HepG2 (cell line): ENCODE data around the gene KRT24. TPM values are rescaled to one million over a fixed set of nuclear protein-coding genes. Genes with fewer than 3 reads are reported as not detected.

Source experiments
- ATAC-seq: fragments of 200-7000 bp; cut with Tn5 transposase; 3 replicates; pipeline ENCODE4 v1.9.1; 2020; ENCODE audit warnings: mild to moderate bottlenecking, moderate library complexity
- BruUV-seq: library from RNA; stranded (reverse); fragments of 400-500 nt; replicated peaks from 2 replicates; lab custom pipeline; 2021; lab: Mats Ljungman, UMichigan
- CTCF ChIA-PET: fragments of 300-600 bp; formaldehyde crosslinking; extraction: SDS; loops from one replicate; lab custom pipeline; 2021; ENCODE audit warnings: low total read pairs, inconsistent platforms, low intra/inter-chr PET ratio; lab: Yijun Ruan, JAX
- POLR2A ChIA-PET: fragments of 350-600 bp; sonication (Branson Sonifier 250); formaldehyde crosslinking; loops from one replicate; lab custom pipeline; 2020; ENCODE audit warnings: antibody characterized with exemption, inconsistent platforms; lab: Yijun Ruan, JAX
- DNase-seq: peaks from one replicate; pipeline ENCODE4 v3.0.0-alpha.2; 2015; ENCODE audit warnings: low spot score
- FAIRE-seq: peaks from 3 replicates; lab custom pipeline; 2011; peaks lifted over from hg19 to GRCh38; lab: Jason Lieb, UNC
- H2AFZ ChIP-seq: one replicate; pipeline ENCODE4 v1.6.1; 2011; ENCODE audit warnings: low read length, inconsistent platforms
- H3K27ac ChIP-seq: fragments of 300-600 bp; 3 replicates; pipeline ENCODE4 v1.8.0; 2011; ENCODE audit warnings: mixed run types, mild to moderate bottlenecking, mixed read lengths, low read length, inconsistent platforms; ENCODE audit not compliant: insufficient read depth; ENCODE audit errors: extremely low read length
- H3K27me3 ChIP-seq, 2 experiments: fragments of 200-600 bp in 1 of 2; 2 replicates in 1 of 2; 3 replicates in 1 of 2; pipeline versions ENCODE4 v1.6.0 to v1.8.0; 2011; ENCODE audit warnings: low read length in 2 of 2, mild to moderate bottlenecking in 2 of 2, moderate library complexity in 2 of 2, inconsistent platforms in 1 of 2; ENCODE audit not compliant: insufficient read depth in 2 of 2, control insufficient read depth in 1 of 2
- H3K36me3 ChIP-seq, 2 experiments: fragments of 200-600 bp in 1 of 2; replicated peaks in 1 of 2; 2 replicates in 1 of 2; 3 replicates in 1 of 2; pipeline versions ENCODE4 v1.5.1 to v1.8.0; 2011; ENCODE audit warnings: low read length in 2 of 2, inconsistent platforms in 1 of 2; ENCODE audit not compliant: insufficient read depth in 2 of 2, control insufficient read depth in 1 of 2
- H3K4me1 ChIP-seq: 2 replicates; pipeline ENCODE4 v1.5.1; 2012; ENCODE audit warnings: low read length, inconsistent platforms; ENCODE audit not compliant: insufficient read depth
- H3K4me2 ChIP-seq: 2 replicates; pipeline ENCODE4 v1.6.0; 2011; ENCODE audit warnings: low read depth, low read length, inconsistent platforms
- H3K4me3 ChIP-seq, 3 experiments: fragments of 200-600 bp in 1 of 3; sonication (generic), shearing (Covaris generic) in 1 of 3; replicated peaks in 1 of 3; 2 replicates each; pipeline ENCODE4 v1.5.1; 2011 to 2016; ENCODE audit warnings: low read length in 3 of 3, inconsistent platforms in 2 of 3, low read depth in 2 of 3, mild to moderate bottlenecking in 2 of 3, control low read depth in 1 of 3, mixed read lengths in 1 of 3; ENCODE audit not compliant: insufficient read depth in 1 of 3
- H3K79me2 ChIP-seq: one replicate; pipeline ENCODE4 v1.6.1; 2011; ENCODE audit warnings: low read length, inconsistent platforms; ENCODE audit not compliant: insufficient read depth
- H3K9ac ChIP-seq: 2 replicates; pipeline ENCODE4 v1.6.0; 2011; ENCODE audit warnings: mild to moderate bottlenecking, low read depth, low read length, inconsistent platforms; ENCODE audit not compliant: insufficient read depth
- H3K9me3 ChIP-seq: 2 replicates; pipeline ENCODE4 v1.5.1; 2012; ENCODE audit warnings: mild to moderate bottlenecking, low read length
- H4K20me1 ChIP-seq: 2 replicates; pipeline ENCODE4 v1.6.0; 2011; ENCODE audit warnings: inconsistent platforms, mild to moderate bottlenecking, low read length, moderate library complexity; ENCODE audit not compliant: insufficient read depth
- AKNA ChIP-seq: sonication (generic); formaldehyde crosslinking; IDR thresholded peaks from 2 replicates; pipeline ENCODE4 v1.4.0; 2020; ENCODE audit warnings: missing genetic modification reagents, borderline replicate concordance
- ETS1 ChIP-seq: sonication (generic); formaldehyde crosslinking; IDR thresholded peaks from 2 replicates; pipeline ENCODE4 v1.4.0; 2020; ENCODE audit warnings: missing genetic modification reagents
- HMG20B ChIP-seq: conservative IDR thresholded peaks from 2 replicates; pipeline ENCODE4 v1.6.1; 2016; ENCODE audit warnings: missing genetic modification reagents, missing compliant biosample characterization
- MED13 ChIP-seq: sonication (generic); formaldehyde crosslinking; IDR thresholded peaks from 2 replicates; pipeline ENCODE4 v1.5.0; 2020; ENCODE audit warnings: missing genetic modification reagents
- MTA1 ChIP-seq: sonication (generic); formaldehyde crosslinking; IDR thresholded peaks from 2 replicates; pipeline ENCODE4 v1.4.0; 2020; ENCODE audit warnings: missing genetic modification reagents, mild to moderate bottlenecking, borderline replicate concordance
- NBN ChIP-seq: fragments of 450-650 bp; conservative IDR thresholded peaks from 2 replicates; pipeline ENCODE4 v1.6.1; 2017
- ZBTB43 ChIP-seq: sonication (generic); formaldehyde crosslinking; conservative IDR thresholded peaks from 2 replicates; pipeline ENCODE4 v1.4.0; 2020; ENCODE audit warnings: missing genetic modification reagents
- ZNF124 ChIP-seq: sonication (generic); formaldehyde crosslinking; IDR thresholded peaks from 2 replicates; pipeline ENCODE4 v1.4.0; 2020; ENCODE audit warnings: missing genetic modification reagents
- ZNF160 ChIP-seq: sonication (generic); formaldehyde crosslinking; IDR thresholded peaks from 2 replicates; pipeline ENCODE4 v1.8.0; 2022; ENCODE audit warnings: mild to moderate bottlenecking, inconsistent platforms, missing genetic modification reagents
- ZNF337 ChIP-seq: sonication (generic); formaldehyde crosslinking; IDR thresholded peaks from 2 replicates; pipeline ENCODE4 v1.5.1; 2020; ENCODE audit warnings: missing genetic modification reagents, low read depth, mild to moderate bottlenecking, borderline replicate concordance
- ZNF44 ChIP-seq: sonication (generic); formaldehyde crosslinking; IDR thresholded peaks from 2 replicates; pipeline ENCODE4 v1.5.1; 2020; ENCODE audit warnings: mild to moderate bottlenecking, missing genetic modification reagents
- WGBS: methylation state at CpG from one replicate; pipeline ENCODE4 v1.1.6; 2017; ENCODE audit warnings: low lambda C conversion rate; 5-methylcytosine and 5-hydroxymethylcytosine counted together
- in situ Hi-C: cut with HindIII; loops from 2 replicates; pipeline ENCODE4 v1.10.0; 2017; ENCODE audit warnings: low pct_unique_long_range_greater_than_20kb; ENCODE audit not compliant: extremely low pct_ligation_motif_present
- intact Hi-C: fragments of 100-400 bp; cut with micrococcal nuclease; formaldehyde crosslinking; loops from one replicate; pipeline ENCODE4 v1.10.0; 2022; ENCODE audit not compliant: unreplicated experiment
- polyA plus RNA-seq, 8 experiments: library from polyadenylated mRNA; depleted of rRNA in 3 of 8; stranded (reverse) in 7 of 8; unstranded in 1 of 8; fragments of >200 nt; fragmentation: Illumina TruSeq in 4 of 8; extraction: Trizol in 4 of 8; gene quantifications; 2 replicates each; pipeline versions ENCODE4 v1.2.1 to v1.2.3, GENCODE V29; 2011 to 2016; ENCODE audit warnings: low read depth in 4 of 8, missing spikeins in 1 of 8, mixed read lengths in 1 of 8; ENCODE audit not compliant: insufficient read depth in 1 of 8
- total RNA-seq, 5 experiments: library from RNA; depleted of rRNA; stranded (reverse); fragments of >200 nt; fragmentation: Illumina TruSeq; extraction: Trizol; gene quantifications; 2 replicates each; pipeline ENCODE4 v1.2.3, GENCODE V29; 2016; ENCODE audit warnings: low read depth in 1 of 5

Gene KRT24
- total and polyA plus RNA-seq, 2 of the 13 experiments (the other 11 are each of a cell fraction or from before 2014, with no cell fraction given): not detected

GRCh38 chr17:40735016-40735415 lies 31.5 kb upstream of the KRT24 start (continued):
- no peak for TF ChIP-seq ETS1 (CRISPR knock-in tag)
- no peak for TF ChIP-seq ZNF160
- TF ChIP-seq NBN: no peak
- TF ChIP-seq AKNA (CRISPR knock-in tag): no peak
- no peak for TF ChIP-seq MTA1 (CRISPR knock-in tag)

- no TSS peak for BruUV-seq
Measured at GRCh38 chr17:40734018-40734417, 30.5 kb upstream of the KRT24 start.

More at GRCh38 chr17:40734018-40734417, 30.5 kb upstream of the KRT24 start:
- in situ Hi-C loops: no loop called here
- DNase-seq (no peak), FAIRE-seq (no peak), ATAC-seq (no peak)
- Histone ChIP-seq H4K20me1 (no peaks in the 10 kb centered on the region), H3K9ac (no peak overlapping the region), H3K27ac (no peak overlapping the region), H2AFZ (no peak overlapping the region), H3K4me3 (no peak overlapping the region), H3K4me1 (no peaks in the 10 kb centered on the region), H3K36me3 (no peaks in the 10 kb centered on the region), H3K9me3 (no peaks in the 10 kb centered on the region), H3K4me2 (no peak overlapping the region), H3K79me2 (no peaks in the 10 kb centered on the region), H3K27me3 (0 out of 5 replicates have a peak, but pooled peaks cover 0 to 2% of the 10 kb centered on the region in 2 experiments)
- CTCF ChIA-PET: no interaction called here
- intact Hi-C loops: no loop called here
- TF ChIP-seq HMG20B (CRISPR knock-in tag) (no peak), ZNF44 (CRISPR knock-in tag) (no peak), ZNF337 (CRISPR knock-in tag) (no peak), ZBTB43 (CRISPR knock-in tag) (no peak), ZNF124 (CRISPR knock-in tag) (no peak), MED13 (CRISPR knock-in tag) (no peak)
- 70% methylated on average over 5 of the region's 6 CpGs for WGBS
- POLR2A ChIA-PET: no interaction called here
